Peyer's patch (tissue), 4 donors: ENCODE data around the gene CPNE7.

Experiments used
- POLR2A ChIP-seq, 2 donors: fragments of 450-650 bp; IDR thresholded peaks; one replicate each; pipeline ENCODE4 v1.5.1; 2017; ENCODE audit warnings: antibody characterized with exemption in 2 of 2, mild to moderate bottlenecking in 2 of 2, moderate library complexity in 2 of 2
- TF ChIP-seq, protein P1 (sequence below), 6 experiments: fragments of 450-650 bp in 4 of 6; fragments of 200-600 bp in 2 of 6; sonication (generic) in 1 of 6; IDR thresholded peaks; one replicate each; pipeline ENCODE4 v1.5.1; 2017 to 2019; ENCODE audit warnings: antibody characterized with exemption in 6 of 6, mild to moderate bottlenecking in 3 of 6, moderate library complexity in 1 of 6

DNA sequence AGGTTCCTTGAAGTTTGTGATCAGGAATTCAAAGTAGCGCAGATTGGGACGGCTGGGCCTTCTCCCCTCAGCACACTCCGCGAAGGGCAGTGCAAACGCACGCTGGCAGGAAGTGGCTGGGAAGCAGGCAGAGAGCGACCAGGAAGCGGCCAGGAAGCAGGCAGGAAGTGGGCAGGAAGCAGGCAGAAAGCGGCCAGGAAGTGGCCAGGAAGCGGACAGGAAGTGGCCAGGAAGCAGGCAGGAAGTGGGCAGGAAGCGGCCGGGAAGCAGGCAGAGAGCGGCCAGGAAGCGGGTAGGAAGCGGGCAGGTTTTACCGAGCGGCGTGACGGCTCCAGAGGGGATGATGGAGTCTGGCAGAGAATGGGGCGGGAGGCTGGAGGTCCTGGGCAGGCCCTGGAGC lies 41.1 kb downstream of the CPNE7 start:
- TF ChIP-seq, protein P1, sequence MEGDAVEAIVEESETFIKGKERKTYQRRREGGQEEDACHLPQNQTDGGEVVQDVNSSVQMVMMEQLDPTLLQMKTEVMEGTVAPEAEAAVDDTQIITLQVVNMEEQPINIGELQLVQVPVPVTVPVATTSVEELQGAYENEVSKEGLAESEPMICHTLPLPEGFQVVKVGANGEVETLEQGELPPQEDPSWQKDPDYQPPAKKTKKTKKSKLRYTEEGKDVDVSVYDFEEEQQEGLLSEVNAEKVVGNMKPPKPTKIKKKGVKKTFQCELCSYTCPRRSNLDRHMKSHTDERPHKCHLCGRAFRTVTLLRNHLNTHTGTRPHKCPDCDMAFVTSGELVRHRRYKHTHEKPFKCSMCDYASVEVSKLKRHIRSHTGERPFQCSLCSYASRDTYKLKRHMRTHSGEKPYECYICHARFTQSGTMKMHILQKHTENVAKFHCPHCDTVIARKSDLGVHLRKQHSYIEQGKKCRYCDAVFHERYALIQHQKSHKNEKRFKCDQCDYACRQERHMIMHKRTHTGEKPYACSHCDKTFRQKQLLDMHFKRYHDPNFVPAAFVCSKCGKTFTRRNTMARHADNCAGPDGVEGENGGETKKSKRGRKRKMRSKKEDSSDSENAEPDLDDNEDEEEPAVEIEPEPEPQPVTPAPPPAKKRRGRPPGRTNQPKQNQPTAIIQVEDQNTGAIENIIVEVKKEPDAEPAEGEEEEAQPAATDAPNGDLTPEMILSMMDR (IDR thresholded peaks at IDR 0.05) = no peak
- TF ChIP-seq POLR2A (IDR thresholded peaks at IDR 0.05) = no peak
